LNCAP (cell line): ENCODE results near the gene CCDC78.

ENCODE experiments used
- TF ChIP-seq, protein P1 (sequence below): fragments of 450-650 bp; IDR thresholded peaks from 2 replicates; pipeline ENCODE4 v1.5.1; 2017; ENCODE audit warnings: mild to moderate bottlenecking

CCDC78 gene

GRCh38 chr16:726438-727290 is at the start of gene CCDC78, which contains the start of gene HAGHL:
Gene CCDC78, minus strand, starts transcription at chr16:726443. Its CDS starts 76 bp downstream, at chr16:726367.
Gene HAGHL, plus strand, starts transcription at chr16:727106. Its CDS starts 404 bp downstream, at chr16:727510.
- TF ChIP-seq, protein P1, sequence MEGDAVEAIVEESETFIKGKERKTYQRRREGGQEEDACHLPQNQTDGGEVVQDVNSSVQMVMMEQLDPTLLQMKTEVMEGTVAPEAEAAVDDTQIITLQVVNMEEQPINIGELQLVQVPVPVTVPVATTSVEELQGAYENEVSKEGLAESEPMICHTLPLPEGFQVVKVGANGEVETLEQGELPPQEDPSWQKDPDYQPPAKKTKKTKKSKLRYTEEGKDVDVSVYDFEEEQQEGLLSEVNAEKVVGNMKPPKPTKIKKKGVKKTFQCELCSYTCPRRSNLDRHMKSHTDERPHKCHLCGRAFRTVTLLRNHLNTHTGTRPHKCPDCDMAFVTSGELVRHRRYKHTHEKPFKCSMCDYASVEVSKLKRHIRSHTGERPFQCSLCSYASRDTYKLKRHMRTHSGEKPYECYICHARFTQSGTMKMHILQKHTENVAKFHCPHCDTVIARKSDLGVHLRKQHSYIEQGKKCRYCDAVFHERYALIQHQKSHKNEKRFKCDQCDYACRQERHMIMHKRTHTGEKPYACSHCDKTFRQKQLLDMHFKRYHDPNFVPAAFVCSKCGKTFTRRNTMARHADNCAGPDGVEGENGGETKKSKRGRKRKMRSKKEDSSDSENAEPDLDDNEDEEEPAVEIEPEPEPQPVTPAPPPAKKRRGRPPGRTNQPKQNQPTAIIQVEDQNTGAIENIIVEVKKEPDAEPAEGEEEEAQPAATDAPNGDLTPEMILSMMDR: no peak

GRCh38 chr16:775236-775796 is 49.1 kb upstream of the CCDC78 start:
- TF ChIP-seq, protein P1: no peak

GRCh38 chr16:774086-775001 is 48.1 kb upstream of the CCDC78 start:
- TF ChIP-seq, protein P1: no peak

- TF ChIP-seq, protein P1: no peak
These were observed 46.7 kb upstream of the CCDC78 start for GRCh38 chr16:772959-773358.

GRCh38 chr16:770411-770810 is 44.2 kb upstream of the CCDC78 start:
- TF ChIP-seq, protein P1: no peak

DNA sequence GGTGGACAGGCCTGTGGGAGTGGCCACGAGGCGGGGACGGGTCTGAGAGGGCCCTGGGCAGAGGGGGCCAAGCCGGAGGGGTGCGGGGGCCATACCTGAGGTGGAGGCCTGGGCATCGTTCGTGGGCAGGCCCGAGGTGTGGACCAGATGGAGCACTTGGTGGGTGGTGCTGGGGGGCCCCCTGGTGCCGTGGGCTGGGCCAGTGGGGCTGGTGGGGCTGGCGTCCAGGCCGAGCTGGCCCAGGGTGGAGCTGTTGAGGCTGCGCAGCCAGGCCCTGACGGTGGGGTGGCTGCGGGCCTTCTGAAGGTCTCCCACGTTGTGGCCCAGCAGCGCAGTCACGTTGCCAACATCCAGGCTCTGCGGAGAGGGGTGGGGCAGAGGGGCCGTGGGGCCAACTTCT is 43.7 kb upstream of the CCDC78 start:
- TF ChIP-seq, protein P1: no peak

DNA sequence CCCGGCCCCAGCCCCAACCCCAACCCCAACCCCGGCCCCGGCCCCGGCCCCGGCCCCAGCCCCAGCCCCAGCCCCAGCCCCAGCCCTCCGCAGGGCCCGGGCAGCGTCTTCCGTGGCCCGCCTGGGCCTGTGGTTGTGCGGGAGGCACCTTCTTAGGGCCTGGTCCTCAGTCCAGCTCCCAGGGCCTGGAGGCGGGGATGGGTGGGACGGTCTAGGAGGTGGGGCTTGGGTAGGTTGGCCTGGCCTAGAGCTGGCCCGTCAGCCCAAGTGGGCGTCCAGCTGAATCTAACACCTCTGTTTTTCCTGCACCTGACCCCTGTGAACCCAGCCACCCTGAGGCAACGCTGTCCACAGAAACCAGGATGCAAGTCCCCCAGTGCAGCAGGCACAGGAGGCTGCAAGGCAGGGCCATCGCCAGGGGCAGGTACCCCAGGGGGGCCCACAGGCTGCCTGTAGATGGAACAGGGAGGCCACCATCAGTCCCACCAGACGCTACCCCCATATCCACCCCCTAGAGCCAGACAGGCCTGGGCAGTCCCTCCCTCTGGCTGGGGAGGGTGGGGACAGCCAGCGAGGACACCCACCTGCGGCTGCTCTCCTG is 43.0 kb upstream of the CCDC78 start:
- TF ChIP-seq, protein P1: no peak
